ENCODE data around the gene CCDC85A. TPM values are rescaled to one million over a fixed set of nuclear protein-coding genes. Genes with fewer than 3 reads are reported as not detected.
"Not testable (repeated sequence)": the region's sequence is repeated elsewhere in the genome, so short reads cannot be mapped to it uniquely, and the experiment has no call there.

The CCDC85A gene
- 0.12 TPM for polyA plus RNA-seq (2013)

- H3K4me3 ChIP-seq (ENCODE audit: control insufficient read depth in 1 of 7, extremely low read depth in 1 of 7, insufficient read depth in 4 of 7, low read depth in 2 of 7, low read length in 6 of 7): peak within 1 kb of the TSS; percentile 57 to 81 (median 73)
- H3K36me3 ChIP-seq (ENCODE audit: control insufficient read depth in 4 of 4, insufficient read depth in 4 of 4, low read length in 3 of 4): no peaks in the 10 kb centered on the region
- H3K4me1 ChIP-seq (ENCODE audit: control extremely low read depth in 1 of 4, control insufficient read depth in 4 of 4, insufficient read depth in 4 of 4, low read length in 3 of 4): peaks cover 0 to 24% (median 22%) of the 10 kb centered on the region in 4 experiments
- DNase-seq: peak; percentile 78 to 86 (median 86)
- no peak within 1 kb of the TSS for H3K27ac ChIP-seq (ENCODE audit: insufficient read depth in 1 of 2, low read depth in 1 of 2, low read length in 2 of 2, poor library complexity in 1 of 2, severe bottlenecking in 2 of 2)
- ChIA-PET POLR2A (no interaction called here), CTCF (interaction anchor here (0.8 to 2.2 kb wide), 16 partner anchors 10 to 1329 kb away, joined by 3 to 9 read pairs (median 3); no protein-coding TSS in a partner anchor)
- H3K9me3 ChIP-seq (ENCODE audit: control extremely low read depth in 1 of 5, control insufficient read depth in 4 of 5, insufficient read depth in 2 of 5, low read depth in 1 of 5, low read length in 4 of 5): no peaks in the 10 kb centered on the region
- WGBS (ENCODE audit: insufficient coverage): 0% methylated on average over 80 of the region's 86 CpGs
- peaks cover 8 to 46% (median 17%) of the 10 kb centered on the region in 5 experiments for H3K27me3 ChIP-seq (replicated peaks in 2 of 5; ENCODE audit: control insufficient read depth in 4 of 5, insufficient read depth in 5 of 5, low read length in 4 of 5)
Observed at GRCh38 chr2:56183643-56184499, at the start of gene CCDC85A. CCDC85A (plus strand) TSS chr2:56183990; CDS start chr2:56184625, 635 bp downstream.

GRCh38 chr2:56134861-56135260 is 48.9 kb upstream of the CCDC85A start:
- H3K4me3 ChIP-seq (ENCODE audit: control insufficient read depth in 1 of 7, extremely low read depth in 1 of 7, insufficient read depth in 4 of 7, low read depth in 2 of 7, low read length in 6 of 7): peak overlapping the region in 1 of 7 experiments; percentile 23
- no CpG with 5 or more reads among the region's 4 CpGs for WGBS (ENCODE audit: insufficient coverage)
- CTCF ChIA-PET: interaction anchor here (1.1 to 3.4 kb wide), 4 partner anchors 49 to 59 kb away, joined by 3 to 16 read pairs (median 4); partner anchors contain the start of gene CCDC85A
- POLR2A ChIA-PET: no interaction called here
- H3K27me3 ChIP-seq (replicated peaks in 2 of 5; ENCODE audit: control insufficient read depth in 4 of 5, insufficient read depth in 5 of 5, low read length in 4 of 5): no peaks in the 10 kb centered on the region
- DNase-seq: no peak
- no peaks in the 10 kb centered on the region for H3K36me3 ChIP-seq (ENCODE audit: control insufficient read depth in 4 of 4, insufficient read depth in 4 of 4, low read length in 3 of 4)
- H3K27ac ChIP-seq (ENCODE audit: insufficient read depth in 1 of 2, low read depth in 1 of 2, low read length in 2 of 2, poor library complexity in 1 of 2, severe bottlenecking in 2 of 2): peak overlapping the region in 1 of 2 experiments; percentile 16
- H3K9me3 ChIP-seq (ENCODE audit: control extremely low read depth in 1 of 5, control insufficient read depth in 4 of 5, insufficient read depth in 2 of 5, low read depth in 1 of 5, low read length in 4 of 5): no peaks in the 10 kb centered on the region
- peaks cover 0 to 23% (median 16%) of the 10 kb centered on the region in 4 experiments for H3K4me1 ChIP-seq (ENCODE audit: control extremely low read depth in 1 of 4, control insufficient read depth in 4 of 4, insufficient read depth in 4 of 4, low read length in 3 of 4)

- H3K27ac ChIP-seq (ENCODE audit: insufficient read depth in 1 of 2, low read depth in 1 of 2, low read length in 2 of 2, poor library complexity in 1 of 2, severe bottlenecking in 2 of 2); DNase-seq; H3K27me3 ChIP-seq (replicated peaks in 2 of 5; ENCODE audit: control insufficient read depth in 4 of 5, insufficient read depth in 5 of 5, low read length in 4 of 5); H3K36me3 ChIP-seq (ENCODE audit: control insufficient read depth in 4 of 4, insufficient read depth in 4 of 4, low read length in 3 of 4); H3K4me1 ChIP-seq (ENCODE audit: control extremely low read depth in 1 of 4, control insufficient read depth in 4 of 4, insufficient read depth in 4 of 4, low read length in 3 of 4); H3K4me3 ChIP-seq (ENCODE audit: control insufficient read depth in 1 of 7, extremely low read depth in 1 of 7, insufficient read depth in 4 of 7, low read depth in 2 of 7, low read length in 6 of 7); POLR2A ChIA-PET; H3K9me3 ChIP-seq (ENCODE audit: control extremely low read depth in 1 of 5, control insufficient read depth in 4 of 5, insufficient read depth in 2 of 5, low read depth in 1 of 5, low read length in 4 of 5); CTCF ChIA-PET: not testable (repeated sequence)
- WGBS (ENCODE audit: insufficient coverage): 92% methylated on average over 13 of the region's 15 CpGs
Observed at GRCh38 chr2:56142497-56143061, 41.2 kb upstream of the CCDC85A start.

- peaks cover 0 to 3% (median 0%) of the 10 kb centered on the region in 5 experiments for H3K9me3 ChIP-seq (ENCODE audit: control extremely low read depth in 1 of 5, control insufficient read depth in 4 of 5, insufficient read depth in 2 of 5, low read depth in 1 of 5, low read length in 4 of 5)
- WGBS (ENCODE audit: insufficient coverage): no CpG with 5 or more reads among the region's 2 CpGs
- H3K4me1 ChIP-seq (ENCODE audit: control extremely low read depth in 1 of 4, control insufficient read depth in 4 of 4, insufficient read depth in 4 of 4, low read length in 3 of 4): no peaks in the 10 kb centered on the region
- ChIA-PET CTCF (no interaction called here), POLR2A (no interaction called here)
- H3K27ac ChIP-seq (ENCODE audit: insufficient read depth in 1 of 2, low read depth in 1 of 2, low read length in 2 of 2, poor library complexity in 1 of 2, severe bottlenecking in 2 of 2): no peak overlapping the region
- no peaks in the 10 kb centered on the region for H3K36me3 ChIP-seq (ENCODE audit: control insufficient read depth in 4 of 4, insufficient read depth in 4 of 4, low read length in 3 of 4)
- no peak for DNase-seq
- H3K4me3 ChIP-seq (ENCODE audit: control insufficient read depth in 1 of 7, extremely low read depth in 1 of 7, insufficient read depth in 4 of 7, low read depth in 2 of 7, low read length in 6 of 7): no peak overlapping the region
- no peaks in the 10 kb centered on the region for H3K27me3 ChIP-seq (replicated peaks in 2 of 5; ENCODE audit: control insufficient read depth in 4 of 5, insufficient read depth in 5 of 5, low read length in 4 of 5)
Observed at GRCh38 chr2:56147907-56148306, 35.9 kb upstream of the CCDC85A start.

- H3K36me3 ChIP-seq (ENCODE audit: control insufficient read depth in 4 of 4, insufficient read depth in 4 of 4, low read length in 3 of 4): no peaks in the 10 kb centered on the region
- H3K27ac ChIP-seq (ENCODE audit: insufficient read depth in 1 of 2, low read depth in 1 of 2, low read length in 2 of 2, poor library complexity in 1 of 2, severe bottlenecking in 2 of 2): no peak overlapping the region
- peaks cover 0 to 1% (median 0%) of the 10 kb centered on the region in 5 experiments for H3K9me3 ChIP-seq (ENCODE audit: control extremely low read depth in 1 of 5, control insufficient read depth in 4 of 5, insufficient read depth in 2 of 5, low read depth in 1 of 5, low read length in 4 of 5)
- CTCF ChIA-PET: no interaction called here
- 100% methylated on average over 3 of the region's 3 CpGs for WGBS (ENCODE audit: insufficient coverage)
- no peak overlapping the region for H3K4me3 ChIP-seq (ENCODE audit: control insufficient read depth in 1 of 7, extremely low read depth in 1 of 7, insufficient read depth in 4 of 7, low read depth in 2 of 7, low read length in 6 of 7)
- no peak for DNase-seq
- POLR2A ChIA-PET: interaction anchor here (0.5 kb wide), 1 partner anchor 11 kb away, joined by 3 read pairs; no protein-coding TSS in a partner anchor
- no peaks in the 10 kb centered on the region for H3K4me1 ChIP-seq (ENCODE audit: control extremely low read depth in 1 of 4, control insufficient read depth in 4 of 4, insufficient read depth in 4 of 4, low read length in 3 of 4)
- no peaks in the 10 kb centered on the region for H3K27me3 ChIP-seq (replicated peaks in 2 of 5; ENCODE audit: control insufficient read depth in 4 of 5, insufficient read depth in 5 of 5, low read length in 4 of 5)
Observed at GRCh38 chr2:56148825-56149224, 35.0 kb upstream of the CCDC85A start.

- CTCF ChIA-PET: no interaction called here
- Histone ChIP-seq H3K27ac (ENCODE audit: insufficient read depth in 1 of 2, low read depth in 1 of 2, low read length in 2 of 2, poor library complexity in 1 of 2, severe bottlenecking in 2 of 2) (no peak overlapping the region), H3K9me3 (ENCODE audit: control extremely low read depth in 1 of 5, control insufficient read depth in 4 of 5, insufficient read depth in 2 of 5, low read depth in 1 of 5, low read length in 4 of 5) (peaks cover 0 to 1% (median 0%) of the 10 kb centered on the region in 5 experiments), H3K27me3 (replicated peaks in 2 of 5; ENCODE audit: control insufficient read depth in 4 of 5, insufficient read depth in 5 of 5, low read length in 4 of 5) (no peaks in the 10 kb centered on the region), H3K36me3 (ENCODE audit: control insufficient read depth in 4 of 4, insufficient read depth in 4 of 4, low read length in 3 of 4) (no peaks in the 10 kb centered on the region), H3K4me1 (ENCODE audit: control extremely low read depth in 1 of 4, control insufficient read depth in 4 of 4, insufficient read depth in 4 of 4, low read length in 3 of 4) (no peaks in the 10 kb centered on the region), H3K4me3 (ENCODE audit: control insufficient read depth in 1 of 7, extremely low read depth in 1 of 7, insufficient read depth in 4 of 7, low read depth in 2 of 7, low read length in 6 of 7) (no peak overlapping the region)
- DNase-seq: no peak
- POLR2A ChIA-PET: no interaction called here
- 100% methylated on average over 1 of the region's 2 CpGs for WGBS (ENCODE audit: insufficient coverage)
Observed at GRCh38 chr2:56151841-56152240, 31.9 kb upstream of the CCDC85A start.

GRCh38 chr2:56155188-56155587 is 28.6 kb upstream of the CCDC85A start:
- Histone ChIP-seq H3K4me1 (ENCODE audit: control extremely low read depth in 1 of 4, control insufficient read depth in 4 of 4, insufficient read depth in 4 of 4, low read length in 3 of 4) (no peaks in the 10 kb centered on the region), H3K36me3 (ENCODE audit: control insufficient read depth in 4 of 4, insufficient read depth in 4 of 4, low read length in 3 of 4) (no peaks in the 10 kb centered on the region), H3K27me3 (replicated peaks in 2 of 5; ENCODE audit: control insufficient read depth in 4 of 5, insufficient read depth in 5 of 5, low read length in 4 of 5) (no peaks in the 10 kb centered on the region), H3K9me3 (ENCODE audit: control extremely low read depth in 1 of 5, control insufficient read depth in 4 of 5, insufficient read depth in 2 of 5, low read depth in 1 of 5, low read length in 4 of 5) (peaks cover 0 to 1% (median 0%) of the 10 kb centered on the region in 5 experiments), H3K27ac (ENCODE audit: insufficient read depth in 1 of 2, low read depth in 1 of 2, low read length in 2 of 2, poor library complexity in 1 of 2, severe bottlenecking in 2 of 2) (no peak overlapping the region), H3K4me3 (ENCODE audit: control insufficient read depth in 1 of 7, extremely low read depth in 1 of 7, insufficient read depth in 4 of 7, low read depth in 2 of 7, low read length in 6 of 7) (no peak overlapping the region)
- DNase-seq: no peak
- POLR2A ChIA-PET: no interaction called here
- WGBS (ENCODE audit: insufficient coverage): 64% methylated on average over 2 of the region's 2 CpGs
- CTCF ChIA-PET: no interaction called here

Measured in common myeloid progenitor, CD34-positive (primary cell).